ENCODE data around the gene ZNF467.
A peak's percentile ranks its signal among the peaks of the same experiment; 100 is the strongest.

DNA sequence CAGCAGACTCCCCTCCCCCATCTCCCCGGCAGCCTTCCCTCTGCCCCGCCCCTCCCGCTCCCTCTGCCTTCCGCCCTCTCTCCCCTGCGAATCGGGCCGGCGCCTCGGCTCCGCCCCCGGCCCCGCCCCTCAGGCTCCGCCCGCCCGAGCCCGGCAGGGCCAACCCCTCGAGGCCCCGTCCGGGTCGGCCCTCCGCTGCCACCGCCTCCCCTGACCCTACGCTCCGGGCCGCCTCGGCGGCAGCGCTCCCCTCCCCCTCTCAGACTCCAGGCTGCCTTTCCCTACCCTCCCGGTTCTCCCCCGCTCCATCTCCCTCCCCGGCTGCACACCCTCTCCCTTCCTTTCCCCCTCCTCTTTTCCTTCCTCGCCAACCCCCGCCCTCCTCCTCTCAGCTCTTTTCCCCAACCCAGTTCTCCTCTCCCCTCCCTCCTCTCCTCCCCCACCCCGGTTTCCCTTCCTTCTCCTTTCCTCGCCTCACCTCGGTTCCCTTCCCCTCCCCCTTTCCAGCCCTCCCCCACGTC, 1.6 kb downstream of the ZNF467 start:
- TF ChIP-seq SRF (IDR thresholded peaks at IDR 0.05; ENCODE audit: low read depth, low read length) = no peak
- TF ChIP-seq POLR2A (IDR thresholded peaks at IDR 0.05; ENCODE audit: control extremely low read depth in 1 of 2, low read depth in 2 of 2, low read length in 2 of 2) = no peak
- TF ChIP-seq, protein P1, sequence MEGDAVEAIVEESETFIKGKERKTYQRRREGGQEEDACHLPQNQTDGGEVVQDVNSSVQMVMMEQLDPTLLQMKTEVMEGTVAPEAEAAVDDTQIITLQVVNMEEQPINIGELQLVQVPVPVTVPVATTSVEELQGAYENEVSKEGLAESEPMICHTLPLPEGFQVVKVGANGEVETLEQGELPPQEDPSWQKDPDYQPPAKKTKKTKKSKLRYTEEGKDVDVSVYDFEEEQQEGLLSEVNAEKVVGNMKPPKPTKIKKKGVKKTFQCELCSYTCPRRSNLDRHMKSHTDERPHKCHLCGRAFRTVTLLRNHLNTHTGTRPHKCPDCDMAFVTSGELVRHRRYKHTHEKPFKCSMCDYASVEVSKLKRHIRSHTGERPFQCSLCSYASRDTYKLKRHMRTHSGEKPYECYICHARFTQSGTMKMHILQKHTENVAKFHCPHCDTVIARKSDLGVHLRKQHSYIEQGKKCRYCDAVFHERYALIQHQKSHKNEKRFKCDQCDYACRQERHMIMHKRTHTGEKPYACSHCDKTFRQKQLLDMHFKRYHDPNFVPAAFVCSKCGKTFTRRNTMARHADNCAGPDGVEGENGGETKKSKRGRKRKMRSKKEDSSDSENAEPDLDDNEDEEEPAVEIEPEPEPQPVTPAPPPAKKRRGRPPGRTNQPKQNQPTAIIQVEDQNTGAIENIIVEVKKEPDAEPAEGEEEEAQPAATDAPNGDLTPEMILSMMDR (IDR thresholded peaks at IDR 0.05; ENCODE audit: control extremely low read depth in 1 of 3, insufficient read depth in 1 of 3, low read depth in 1 of 3, low read length in 3 of 3) = no peak
- peak in 1 of 2 experiments; percentile 51; a peak in 1 of 3 replicates for TF ChIP-seq EP300 (IDR thresholded peaks at IDR 0.05; ENCODE audit: borderline replicate concordance in 1 of 2, low read depth in 2 of 2, low read length in 2 of 2)
- no peak for TF ChIP-seq JUND (IDR thresholded peaks at IDR 0.05; ENCODE audit: low read length)
- TF ChIP-seq EZH2 (IDR thresholded peaks at IDR 0.05; ENCODE audit: low read depth, low read length, severe bottlenecking) = no peak

Measured in H1 (cell line).